GM12801 (cell line): Measurements from ENCODE around the gene SCFD1.

ENCODE experiments used
- CTCF ChIP-seq: IDR thresholded peaks from one replicate; pipeline ENCODE4 v1.5.1; 2011; ENCODE audit warnings: control low read depth; ENCODE audit not compliant: insufficient read length; ENCODE audit errors: extremely low read depth

SCFD1 gene

GRCh38 chr14:30603402-30603801, 18.7 kb upstream of the SCFD1 start:
- no peak for TF ChIP-seq CTCF

GRCh38 chr14:30607156-30607780, 14.9 kb upstream of the SCFD1 start:
- no peak for TF ChIP-seq CTCF

- no peak for TF ChIP-seq CTCF
Observed at GRCh38 chr14:30608533-30609006, 13.5 kb upstream of the SCFD1 start.

GRCh38 chr14:30610787-30611343, 11.3 kb upstream of the SCFD1 start:
- TF ChIP-seq CTCF: no peak

GRCh38 chr14:30614155-30614554, 8.0 kb upstream of the SCFD1 start:
- TF ChIP-seq CTCF: no peak

- TF ChIP-seq CTCF: no peak
Observed at GRCh38 chr14:30620178-30620577, 1.9 kb upstream of the SCFD1 start.

- TF ChIP-seq CTCF: no peak
Observed at GRCh38 chr14:30621354-30621939, 672 bp upstream of the SCFD1 start.
